KMS-11 (cell line): ENCODE measurements around the gene RPS2.

Source experiments
- H2AFZ ChIP-seq: fragments of 200-600 bp; sonication (generic); 2 replicates; pipeline ENCODE4 v1.6.1; 2016; ENCODE audit warnings: antibody characterized with exemption, mixed run types, low read depth
- H3K27ac ChIP-seq: fragments of 200-600 bp; sonication (generic); 2 replicates; pipeline ENCODE4 v1.6.1; 2016; ENCODE audit warnings: mild to moderate bottlenecking, mixed run types
- H3K27me3 ChIP-seq: fragments of 200-600 bp; sonication (generic); 2 replicates; pipeline ENCODE4 v1.6.1; 2017; ENCODE audit warnings: mild to moderate bottlenecking, low read depth, mixed run types, moderate library complexity; ENCODE audit not compliant: insufficient read depth
- H3K36me3 ChIP-seq: fragments of 200-600 bp; sonication (generic); 2 replicates; pipeline ENCODE4 v1.6.1; 2017; ENCODE audit warnings: mild to moderate bottlenecking, mixed run types; ENCODE audit not compliant: insufficient read depth
- H3K4me1 ChIP-seq: fragments of 200-600 bp; sonication (generic); 2 replicates; pipeline ENCODE4 v1.6.1; 2016; ENCODE audit warnings: mild to moderate bottlenecking, low read depth, mixed run types; ENCODE audit not compliant: poor library complexity, severe bottlenecking
- H3K4me2 ChIP-seq: fragments of 200-600 bp; sonication (generic); 2 replicates; pipeline ENCODE4 v1.7.0; 2016; ENCODE audit warnings: mild to moderate bottlenecking, mixed run types
- H3K4me3 ChIP-seq: fragments of 200-600 bp; sonication (generic); IDR thresholded peaks from 2 replicates; pipeline ENCODE4 v1.6.1; 2017; ENCODE audit warnings: low read depth, low read length, mixed read lengths; ENCODE audit not compliant: insufficient read depth
- H3K79me2 ChIP-seq: fragments of 200-600 bp; sonication (generic); 2 replicates; pipeline ENCODE4 v1.6.1; 2016; ENCODE audit warnings: low read depth, mixed run types; ENCODE audit not compliant: insufficient read depth
- H3K9ac ChIP-seq: fragments of 200-600 bp; sonication (generic); 2 replicates; pipeline ENCODE4 v1.6.1; 2016; ENCODE audit warnings: mild to moderate bottlenecking, mixed run types
- H4K20me1 ChIP-seq: fragments of 200-600 bp; sonication (generic); 2 replicates; pipeline ENCODE4 v1.6.1; 2016; ENCODE audit warnings: mild to moderate bottlenecking, mixed run types; ENCODE audit not compliant: insufficient read depth
- CTCF ChIP-seq: fragments of 200-600 bp; sonication (generic); conservative IDR thresholded peaks from 2 replicates; pipeline ENCODE4 v1.6.1; 2017; ENCODE audit warnings: low read depth, mild to moderate bottlenecking, antibody characterized with exemption, low read length, moderate library complexity, mixed read lengths

RPS2 gene

DNA sequence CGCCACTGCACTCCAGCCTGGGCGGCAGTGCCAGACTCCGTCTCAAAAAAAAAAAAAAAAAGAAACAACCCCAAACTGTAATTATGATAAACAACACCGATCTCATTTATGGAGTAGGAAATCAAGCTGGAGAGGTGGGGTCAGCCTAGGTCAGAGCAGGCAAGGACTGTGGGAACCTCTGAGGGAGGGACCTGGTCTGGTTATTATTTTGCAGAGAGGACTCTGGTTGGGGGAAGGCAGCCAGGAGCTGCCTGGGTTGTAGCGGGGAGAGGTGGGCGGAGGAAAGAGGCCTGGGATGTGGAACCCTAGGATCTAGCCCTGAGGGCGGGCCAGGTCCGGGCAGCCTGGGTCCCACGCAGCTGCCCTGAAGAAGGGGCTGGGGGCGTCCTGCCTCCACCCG, 35.5 kb downstream of the RPS2 start:
- Histone ChIP-seq H3K79me2 (no peaks in the 10 kb centered on the region), H3K9ac (peak overlapping the region; percentile 37; the same call in 1 of the 2 replicates), H3K4me1 (peaks cover 3% of the 10 kb centered on the region), H3K27ac (no peak overlapping the region), H3K4me2 (peak overlapping the region; percentile 19), H3K27me3 (peaks cover 43% of the 10 kb centered on the region), H3K36me3 (no peaks in the 10 kb centered on the region), H4K20me1 (no peaks in the 10 kb centered on the region), H3K4me3 (no peak overlapping the region), H2AFZ (peak overlapping the region; percentile 98)
- no peak for TF ChIP-seq CTCF

DNA sequence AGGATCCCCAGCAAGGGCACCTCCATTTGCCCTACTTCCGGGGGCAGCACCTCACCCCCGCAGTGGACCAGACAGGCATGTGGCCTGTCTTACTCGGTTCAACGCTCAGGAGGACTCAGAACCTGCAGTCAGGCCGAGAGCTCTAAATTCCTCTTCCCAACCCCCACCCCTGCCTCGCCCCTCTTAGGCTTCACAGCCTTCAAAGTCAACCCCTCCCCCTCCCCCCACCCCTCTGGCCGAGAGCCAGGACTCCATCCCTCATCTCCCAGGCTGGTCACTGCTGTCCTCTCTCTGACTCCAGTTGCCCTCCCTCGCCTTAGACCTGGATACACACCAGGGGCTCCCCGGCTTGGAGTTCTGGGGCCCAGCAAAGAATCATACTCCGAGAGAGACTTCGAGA, 38.4 kb downstream of the RPS2 start:
- H3K4me2 ChIP-seq, result no peak overlapping the region
- H4K20me1 ChIP-seq, result no peaks in the 10 kb centered on the region
- no peak overlapping the region for H3K4me3 ChIP-seq
- H3K9ac ChIP-seq, result no peak overlapping the region
- H2AFZ ChIP-seq, result no peak overlapping the region
- peaks cover 3% of the 10 kb centered on the region for H3K4me1 ChIP-seq
- H3K27ac ChIP-seq, result no peak overlapping the region
- H3K79me2 ChIP-seq, result no peaks in the 10 kb centered on the region
- H3K36me3 ChIP-seq, result no peaks in the 10 kb centered on the region
- no peak for TF ChIP-seq CTCF
- peaks cover 62% of the 10 kb centered on the region for H3K27me3 ChIP-seq

GRCh38 chr16:1924095-1924494, 40.5 kb downstream of the RPS2 start:
- H3K27ac ChIP-seq, result no peak overlapping the region
- peaks cover 71% of the 10 kb centered on the region for H3K27me3 ChIP-seq
- H3K4me1 ChIP-seq, result no peaks in the 10 kb centered on the region
- H3K4me3 ChIP-seq, result no peak overlapping the region
- no peaks in the 10 kb centered on the region for H4K20me1 ChIP-seq
- 0 out of 2 replicates have a peak, but pooled peaks have one; percentile 25 for TF ChIP-seq CTCF
- no peak overlapping the region for H2AFZ ChIP-seq
- no peak overlapping the region for H3K4me2 ChIP-seq
- no peak overlapping the region for H3K9ac ChIP-seq
- H3K36me3 ChIP-seq, result no peaks in the 10 kb centered on the region
- H3K79me2 ChIP-seq, result no peaks in the 10 kb centered on the region

GRCh38 chr16:1923299-1924034, 41.2 kb downstream of the RPS2 start:
- peaks cover 78% of the 10 kb centered on the region for H3K27me3 ChIP-seq
- no peaks in the 10 kb centered on the region for H4K20me1 ChIP-seq
- H3K27ac ChIP-seq, result no peak overlapping the region
- H3K36me3 ChIP-seq, result no peaks in the 10 kb centered on the region
- no peaks in the 10 kb centered on the region for H3K79me2 ChIP-seq
- H3K4me1 ChIP-seq, result no peaks in the 10 kb centered on the region
- H2AFZ ChIP-seq, result no peak overlapping the region
- TF ChIP-seq CTCF, result peak; percentile 45
- H3K4me3 ChIP-seq, result no peak overlapping the region
- H3K9ac ChIP-seq, result no peak overlapping the region
- H3K4me2 ChIP-seq, result no peak overlapping the region
